Tibial artery (tissue), 4 donors: ENCODE results near the gene LMAN1L.

Source experiments
- DNase-seq, 2 donors: peaks; one replicate each; pipeline ENCODE4 v3.0.0-alpha.2; 2019
- H3K27ac ChIP-seq, 2 donors: fragments of 200-600 bp; sonication (generic) in 1 of 2; 1 replicate in 1 of 2; 2 replicates in 1 of 2; pipeline ENCODE4 v1.5.1; 2018 to 2019; ENCODE audit warnings: mild to moderate bottlenecking in 1 of 2
- H3K27me3 ChIP-seq, 2 donors: fragments of 200-600 bp; sonication (generic) in 1 of 2; one replicate each; pipeline versions ENCODE4 v1.5.1 to v1.6.0; 2016 to 2019
- H3K36me3 ChIP-seq, 3 donors: fragments of 200-600 bp; sonication (generic) in 2 of 3; one replicate each; pipeline ENCODE4 v1.5.1; 2016 to 2019; ENCODE audit warnings: mild to moderate bottlenecking in 2 of 3
- H3K4me1 ChIP-seq, 4 donors: fragments of 200-600 bp; sonication (generic) in 2 of 4; 1 replicate in 3 of 4; 2 replicates in 1 of 4; pipeline ENCODE4 v1.5.1; 2016 to 2019
- H3K4me3 ChIP-seq, 2 donors: fragments of 200-600 bp; sonication (generic) in 1 of 2; 1 replicate in 1 of 2; 2 replicates in 1 of 2; pipeline ENCODE4 v1.5.1; 2018 to 2019; ENCODE audit warnings: mild to moderate bottlenecking in 2 of 2
- H3K9me3 ChIP-seq, 3 donors: fragments of 200-600 bp; sonication (generic) in 1 of 3; one replicate each; pipeline ENCODE4 v1.5.1; 2016 to 2019
- CTCF ChIP-seq, 2 experiments: fragments of 200-600 bp in 1 of 2; fragments of 450-650 bp in 1 of 2; IDR thresholded peaks; one replicate each; pipeline ENCODE4 v1.5.1; 2017 to 2019; ENCODE audit warnings: antibody characterized with exemption in 2 of 2, mild to moderate bottlenecking in 1 of 2, moderate library complexity in 1 of 2
- intact Hi-C: fragments of 100-400 bp; cut with DNase I; formaldehyde crosslinking; loops from one replicate; pipeline ENCODE4 v1.15.0; 2023; ENCODE audit warnings: low total_unique reads

The LMAN1L gene

DNA sequence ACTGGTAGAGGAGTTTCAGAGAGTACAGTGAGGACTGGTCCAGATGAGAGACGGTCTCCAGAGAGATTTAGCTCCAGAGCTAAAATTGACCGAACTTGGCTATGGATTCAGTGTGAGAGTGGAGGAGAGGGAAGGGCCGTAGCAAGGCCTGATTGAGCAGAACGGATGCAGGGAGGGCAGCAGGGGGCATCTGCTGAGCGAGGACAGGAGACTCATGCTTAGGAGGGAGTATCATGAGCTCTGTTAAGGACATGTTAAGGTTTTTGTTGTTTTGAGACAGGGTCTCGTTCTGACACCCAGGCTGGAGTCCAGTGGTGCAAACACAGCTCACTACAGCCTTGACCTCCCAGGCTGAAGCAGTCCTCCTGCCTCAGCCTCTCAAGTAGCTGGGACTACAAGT, 7.7 kb upstream of the LMAN1L start:
- H3K4me1 ChIP-seq, result peaks cover 0 to 5% (median 0%) of the 10 kb centered on the region in 4 donors
- peaks cover 0 to 17% of the 10 kb centered on the region in 2 donors for H3K27me3 ChIP-seq
- H3K36me3 ChIP-seq, result peaks cover 13 to 37% (median 26%) of the 10 kb centered on the region in 3 donors
- intact Hi-C loops, result no loop called here
- H3K9me3 ChIP-seq, result no peaks in the 10 kb centered on the region
- DNase-seq, result no peak
- no peak overlapping the region for H3K4me3 ChIP-seq
- TF ChIP-seq CTCF (IDR thresholded peaks at IDR 0.05), result no peak
- no peak overlapping the region for H3K27ac ChIP-seq

- Histone ChIP-seq H3K4me1 (no peaks in the 10 kb centered on the region), H3K9me3 (no peaks in the 10 kb centered on the region), H3K27me3 (peaks cover 0 to 18% of the 10 kb centered on the region in 2 donors), H3K27ac (no peak overlapping the region), H3K4me3 (no peak overlapping the region), H3K36me3 (peaks cover 7 to 17% (median 14%) of the 10 kb centered on the region in 3 donors)
- no peak for DNase-seq
- intact Hi-C loops, result no loop called here
- TF ChIP-seq CTCF (IDR thresholded peaks at IDR 0.05), result no peak
Measured at GRCh38 chr15:74807282-74807681, 5.4 kb upstream of the LMAN1L start.

DNA sequence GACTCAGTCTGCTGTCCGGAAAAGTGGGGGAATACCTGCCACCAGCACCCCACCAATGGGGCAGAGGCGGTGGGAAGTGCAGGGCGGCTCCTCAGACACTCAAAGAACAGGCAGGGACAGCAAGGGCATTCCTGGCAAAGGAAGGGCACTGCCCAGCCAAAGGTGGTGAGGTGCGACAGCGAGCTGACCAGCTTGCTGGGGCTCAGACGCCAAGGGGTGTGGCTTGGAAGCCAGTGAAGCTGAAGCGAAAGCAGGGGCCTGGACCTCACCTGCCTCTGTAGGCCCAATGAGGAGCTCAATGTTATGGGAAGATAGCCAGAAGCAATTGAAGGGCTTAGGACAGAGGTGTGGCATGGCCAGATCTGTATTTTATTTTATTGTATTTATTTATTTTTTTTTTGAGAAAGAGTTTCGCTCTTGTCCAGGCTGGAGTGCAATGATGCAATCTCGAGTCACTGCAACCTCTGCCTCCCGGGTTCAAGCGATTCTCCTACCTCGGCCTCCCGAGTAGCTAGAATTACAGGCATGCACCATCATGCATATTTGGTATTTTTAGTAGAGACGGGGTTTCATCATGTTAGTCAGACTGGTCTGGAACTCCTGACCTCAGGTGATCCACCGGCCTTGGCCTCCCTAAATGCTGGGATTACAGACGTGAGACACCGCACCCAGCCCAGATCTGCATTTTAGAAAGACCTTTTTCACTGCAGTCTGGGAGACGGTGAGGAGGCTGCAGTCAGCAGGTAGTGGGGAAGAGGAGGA, 4.4 kb upstream of the LMAN1L start:
- Histone ChIP-seq H3K27me3 (peaks cover 0 to 25% of the 10 kb centered on the region in 2 donors), H3K4me3 (no peak overlapping the region), H3K4me1 (no peaks in the 10 kb centered on the region), H3K9me3 (no peaks in the 10 kb centered on the region), H3K27ac (no peak overlapping the region), H3K36me3 (peaks cover 0 to 7% (median 5%) of the 10 kb centered on the region in 3 donors)
- intact Hi-C loops, result no loop called here
- DNase-seq, result no peak
- no peak for TF ChIP-seq CTCF (IDR thresholded peaks at IDR 0.05)

GRCh38 chr15:74808840-74809229, 3.8 kb upstream of the LMAN1L start:
- no peak for DNase-seq
- Histone ChIP-seq H3K4me3 (no peak overlapping the region), H3K27ac (no peak overlapping the region), H3K36me3 (peaks cover 0 to 1% (median 0%) of the 10 kb centered on the region in 3 donors), H3K27me3 (peaks cover 0 to 29% of the 10 kb centered on the region in 2 donors), H3K4me1 (no peaks in the 10 kb centered on the region), H3K9me3 (no peaks in the 10 kb centered on the region)
- intact Hi-C loops, result no loop called here
- TF ChIP-seq CTCF (IDR thresholded peaks at IDR 0.05), result no peak

- no peak overlapping the region for H3K4me3 ChIP-seq
- peaks cover 0 to 29% of the 10 kb centered on the region in 2 donors for H3K27me3 ChIP-seq
- no peaks in the 10 kb centered on the region for H3K9me3 ChIP-seq
- no peak overlapping the region for H3K27ac ChIP-seq
- DNase-seq, result no peak
- no peaks in the 10 kb centered on the region for H3K4me1 ChIP-seq
- no peak for TF ChIP-seq CTCF (IDR thresholded peaks at IDR 0.05)
- intact Hi-C loops, result no loop called here
- H3K36me3 ChIP-seq, result no peaks in the 10 kb centered on the region
Measured at GRCh38 chr15:74809242-74809641, 3.4 kb upstream of the LMAN1L start.
